ENCODE results near the gene MFAP4. TPM values are rescaled to one million over a fixed set of nuclear protein-coding genes. Genes with fewer than 3 reads are reported as not detected.

The MFAP4 gene
- total and polyA plus RNA-seq, 9 donors = 46.5 to 380 (median 179) TPM

DNA sequence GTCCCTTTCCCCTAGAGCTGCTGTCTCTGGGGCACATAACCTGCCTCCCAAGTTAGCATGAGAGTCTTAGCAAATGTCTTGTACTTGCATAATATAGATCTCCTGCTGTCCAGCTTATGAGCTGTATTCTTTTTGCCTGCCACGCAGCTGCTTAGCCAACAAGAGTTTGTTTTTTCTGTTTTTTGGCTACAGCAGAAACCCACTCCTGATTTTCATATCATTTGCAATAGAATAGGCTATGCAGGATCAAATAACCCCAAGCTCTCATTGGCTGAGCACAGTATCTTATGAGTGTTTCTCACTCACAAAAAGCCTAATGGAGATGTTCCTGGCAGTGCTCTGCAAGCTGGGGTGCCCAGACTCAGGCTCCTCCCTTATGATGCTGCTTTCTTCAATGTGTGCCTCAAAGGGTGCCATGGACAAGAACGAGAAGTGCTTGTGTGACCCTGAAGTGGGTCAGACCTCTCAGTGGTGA is 47.6 kb downstream of the MFAP4 start:
- peaks cover 11% of the 10 kb centered on the region for H3K4me1 ChIP-seq (ENCODE audit: insufficient read depth)
- H3K27ac ChIP-seq = no peak overlapping the region
- DNase-seq = no peak
- no peak overlapping the region for H3K4me3 ChIP-seq
- intact Hi-C loops (cut with DNase I) = no loop called here
- no peaks in the 10 kb centered on the region for H3K9me3 ChIP-seq
- H3K27me3 ChIP-seq = no peaks in the 10 kb centered on the region
- no peaks in the 10 kb centered on the region for H3K36me3 ChIP-seq
- WGBS, 3 donors = 19 to 28% (median 26%) methylated on average over 2 of the region's 2 CpGs
- TF ChIP-seq POLR2A (IDR thresholded peaks at IDR 0.05) (no peak), EP300 (IDR thresholded peaks at IDR 0.05) (no peak)
- TF ChIP-seq, protein P1, sequence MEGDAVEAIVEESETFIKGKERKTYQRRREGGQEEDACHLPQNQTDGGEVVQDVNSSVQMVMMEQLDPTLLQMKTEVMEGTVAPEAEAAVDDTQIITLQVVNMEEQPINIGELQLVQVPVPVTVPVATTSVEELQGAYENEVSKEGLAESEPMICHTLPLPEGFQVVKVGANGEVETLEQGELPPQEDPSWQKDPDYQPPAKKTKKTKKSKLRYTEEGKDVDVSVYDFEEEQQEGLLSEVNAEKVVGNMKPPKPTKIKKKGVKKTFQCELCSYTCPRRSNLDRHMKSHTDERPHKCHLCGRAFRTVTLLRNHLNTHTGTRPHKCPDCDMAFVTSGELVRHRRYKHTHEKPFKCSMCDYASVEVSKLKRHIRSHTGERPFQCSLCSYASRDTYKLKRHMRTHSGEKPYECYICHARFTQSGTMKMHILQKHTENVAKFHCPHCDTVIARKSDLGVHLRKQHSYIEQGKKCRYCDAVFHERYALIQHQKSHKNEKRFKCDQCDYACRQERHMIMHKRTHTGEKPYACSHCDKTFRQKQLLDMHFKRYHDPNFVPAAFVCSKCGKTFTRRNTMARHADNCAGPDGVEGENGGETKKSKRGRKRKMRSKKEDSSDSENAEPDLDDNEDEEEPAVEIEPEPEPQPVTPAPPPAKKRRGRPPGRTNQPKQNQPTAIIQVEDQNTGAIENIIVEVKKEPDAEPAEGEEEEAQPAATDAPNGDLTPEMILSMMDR (IDR thresholded peaks at IDR 0.05) = no peak

DNA sequence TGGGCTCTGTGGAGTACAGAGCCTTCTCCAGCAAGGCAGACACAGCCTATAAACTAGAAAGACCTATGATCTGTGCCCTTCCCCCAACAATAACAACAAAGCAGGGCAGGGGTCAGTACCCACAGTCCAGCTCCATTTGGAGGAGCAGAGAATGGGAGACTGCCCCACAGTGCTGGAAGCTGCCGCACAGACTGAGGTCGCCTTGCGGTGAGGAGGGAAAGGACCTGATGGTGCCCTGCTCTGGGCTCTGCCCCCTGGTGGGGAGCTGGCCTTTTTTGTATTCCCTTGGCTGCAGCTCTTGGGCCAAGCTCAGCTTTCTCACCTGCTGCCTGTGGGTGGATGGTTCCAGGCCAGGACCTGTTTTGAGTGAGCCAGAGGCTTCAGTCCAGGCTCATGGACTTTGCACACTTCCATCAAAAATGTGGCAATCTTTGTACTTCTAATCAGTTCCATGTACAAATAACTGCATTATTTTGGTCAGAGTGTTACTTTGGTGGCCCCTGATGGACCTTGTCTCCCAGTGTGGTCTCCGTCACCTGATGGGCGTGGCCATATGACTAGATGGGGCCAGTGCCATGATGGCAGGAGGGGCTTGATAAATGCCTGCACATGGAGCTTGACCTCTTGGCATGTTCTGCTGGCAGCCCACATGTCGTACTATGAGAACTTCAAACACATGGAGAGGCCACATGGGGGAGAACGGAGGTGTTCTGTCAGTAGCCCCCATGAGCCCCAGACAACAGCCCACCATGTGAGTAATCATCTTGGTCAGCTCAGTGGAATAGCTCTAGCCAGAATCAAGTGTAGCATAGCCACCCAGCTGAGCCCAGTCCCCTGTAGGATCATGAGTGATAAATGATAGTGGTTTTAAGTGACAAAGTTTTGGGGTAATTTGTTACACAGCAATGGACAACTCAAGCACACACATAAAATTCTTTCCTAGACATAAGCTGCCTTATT is 48.7 kb downstream of the MFAP4 start:
- H3K4me3 ChIP-seq = no peak overlapping the region
- 80 to 100% (median 93%) methylated on average over 7 of the region's 7 CpGs for WGBS, 3 donors
- H3K9me3 ChIP-seq = no peaks in the 10 kb centered on the region
- intact Hi-C loops (cut with DNase I) = no loop called here
- peak in 2 of 5 donors; percentile 33 to 54 for DNase-seq
- H3K27me3 ChIP-seq = no peaks in the 10 kb centered on the region
- TF ChIP-seq, protein P1 (IDR thresholded peaks at IDR 0.05) = no peak
- TF ChIP-seq POLR2A (IDR thresholded peaks at IDR 0.05) (no peak), EP300 (IDR thresholded peaks at IDR 0.05) (no peak)
- H3K4me1 ChIP-seq (ENCODE audit: insufficient read depth) = peaks cover 11% of the 10 kb centered on the region
- H3K27ac ChIP-seq = no peak overlapping the region
- no peaks in the 10 kb centered on the region for H3K36me3 ChIP-seq

DNA sequence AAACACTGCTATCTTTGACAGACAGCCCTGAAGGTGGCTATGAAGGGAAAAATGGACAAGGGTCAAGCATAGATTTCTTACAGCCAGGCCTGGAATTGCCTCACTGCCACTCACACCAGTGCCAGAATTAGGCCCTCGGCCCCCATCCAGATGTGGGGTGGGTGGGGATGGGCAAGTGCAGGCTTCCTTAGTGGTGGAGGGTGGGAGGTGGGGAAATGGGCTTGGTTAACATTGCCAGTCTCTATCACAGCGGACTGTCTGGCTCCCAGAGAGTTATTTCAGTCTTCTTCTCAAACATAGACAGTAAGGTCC is 49.3 kb downstream of the MFAP4 start:
- Histone ChIP-seq H3K9me3 (no peaks in the 10 kb centered on the region), H3K36me3 (no peaks in the 10 kb centered on the region), H3K27ac (no peak overlapping the region), H3K27me3 (no peaks in the 10 kb centered on the region), H3K4me1 (ENCODE audit: insufficient read depth) (peaks cover 11% of the 10 kb centered on the region), H3K4me3 (no peak overlapping the region)
- TF ChIP-seq, protein P1 (IDR thresholded peaks at IDR 0.05) = no peak
- TF ChIP-seq POLR2A (IDR thresholded peaks at IDR 0.05) (no peak), EP300 (IDR thresholded peaks at IDR 0.05) (no peak)
- WGBS, 3 donors = 60 to 85% (median 65%) methylated on average over 2 of the region's 2 CpGs
- intact Hi-C loops (cut with DNase I) = no loop called here
- DNase-seq = peak in 1 of 5 donors; percentile 28

DNA sequence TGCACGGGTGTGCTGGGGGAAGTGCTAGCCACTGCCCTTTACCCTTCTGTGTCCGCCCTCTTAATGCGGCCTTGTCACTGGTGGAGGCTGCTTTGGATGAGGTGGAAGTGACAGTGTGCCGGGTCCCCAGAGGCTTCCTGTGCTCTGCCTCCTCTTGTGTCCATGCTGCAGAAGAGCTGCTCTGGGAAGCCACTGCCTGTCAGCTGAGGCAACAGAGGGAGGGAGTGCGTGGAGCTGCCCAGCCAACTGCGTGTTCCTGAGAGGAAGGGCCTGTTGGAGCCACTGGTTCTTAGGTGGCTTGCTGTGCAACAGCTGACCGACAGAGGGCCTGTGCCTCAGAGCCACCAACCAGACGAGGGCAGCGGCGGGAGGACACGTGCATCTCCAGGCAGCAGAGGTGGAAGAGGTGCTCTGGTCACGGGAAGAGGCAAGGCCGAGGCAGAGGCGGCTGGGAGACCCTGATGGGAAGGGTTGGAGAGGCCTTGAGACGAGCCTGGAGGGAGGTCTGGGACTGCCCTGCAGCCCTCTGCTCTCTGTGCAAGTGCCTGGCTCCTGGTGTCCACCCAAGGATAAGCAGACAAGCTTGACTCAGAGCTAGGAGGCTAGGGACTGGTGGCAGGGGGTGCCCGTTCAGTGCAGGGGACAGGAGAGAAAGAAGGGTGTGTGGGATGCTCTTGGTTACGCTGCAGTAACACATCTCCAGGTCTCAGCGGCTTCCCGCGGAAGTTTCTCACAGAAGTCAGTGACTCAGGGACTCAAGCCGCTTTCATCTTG is 49.9 kb downstream of the MFAP4 start:
- Histone ChIP-seq H3K27ac (no peak overlapping the region), H3K27me3 (no peaks in the 10 kb centered on the region), H3K36me3 (no peaks in the 10 kb centered on the region), H3K4me3 (no peak overlapping the region), H3K9me3 (no peaks in the 10 kb centered on the region), H3K4me1 (ENCODE audit: insufficient read depth) (peaks cover 6% of the 10 kb centered on the region)
- TF ChIP-seq, protein P1 (IDR thresholded peaks at IDR 0.05) = peak in 2 of 3 donors; percentile 18 to 59
- TF ChIP-seq EP300 (IDR thresholded peaks at IDR 0.05) = no peak
- intact Hi-C loops (cut with DNase I) = no loop called here
- DNase-seq = peak in 2 of 5 donors; percentile 35 to 47
- 48 to 71% (median 55%) methylated on average over 21 of the region's 21 CpGs for WGBS, 3 donors
